Parathyroid adenoma (tissue), 2 donors: ENCODE data around the gene THY1.

ENCODE experiments used
- H2AFZ ChIP-seq: fragments of 300-600 bp; sonication (generic); one replicate; pipeline ENCODE4 v1.7.0; 2017; ENCODE audit warnings: antibody characterized with exemption, mild to moderate bottlenecking
- H3K27ac ChIP-seq: fragments of 300-600 bp; sonication (generic); one replicate; pipeline ENCODE4 v1.7.0; 2017
- H3K27me3 ChIP-seq: fragments of 300-600 bp; sonication (generic); one replicate; pipeline ENCODE4 v1.7.0; 2017; ENCODE audit warnings: low read length; ENCODE audit not compliant: control insufficient read depth, insufficient read depth
- H3K36me3 ChIP-seq: fragments of 300-600 bp; sonication (generic); one replicate; pipeline ENCODE4 v1.7.0; 2017; ENCODE audit warnings: low read length; ENCODE audit not compliant: control insufficient read depth, insufficient read depth
- H3K4me1 ChIP-seq: fragments of 300-600 bp; sonication (generic); one replicate; pipeline ENCODE4 v1.7.0; 2017; ENCODE audit warnings: control low read depth
- H3K4me2 ChIP-seq: fragments of 300-600 bp; sonication (generic); one replicate; pipeline ENCODE4 v1.7.0; 2017; ENCODE audit warnings: low read length
- H3K4me3 ChIP-seq: fragments of 300-600 bp; sonication (generic); one replicate; pipeline ENCODE4 v1.7.0; 2017; ENCODE audit warnings: low read depth, low read length
- H3K79me2 ChIP-seq: fragments of 300-600 bp; sonication (generic); one replicate; pipeline ENCODE4 v1.7.0; 2017; ENCODE audit warnings: control low read depth
- H3K9ac ChIP-seq: fragments of 300-600 bp; sonication (generic); one replicate; pipeline ENCODE4 v1.7.0; 2017; ENCODE audit warnings: mild to moderate bottlenecking
- H3K9me3 ChIP-seq: fragments of 300-600 bp; sonication (generic); one replicate; pipeline ENCODE4 v1.7.0; 2017; ENCODE audit warnings: low read length; ENCODE audit not compliant: control insufficient read depth
- CTCF ChIP-seq: fragments of 300-600 bp; sonication (generic); IDR thresholded peaks from one replicate; pipeline ENCODE4 v1.7.0; 2017; ENCODE audit warnings: antibody characterized with exemption, mild to moderate bottlenecking
- donor health status: primary hyperparathyroidism.

Gene THY1

GRCh38 chr11:119373921-119374631 lies 48.9 kb downstream of the THY1 start:
- no peak overlapping the region for H3K4me3 ChIP-seq
- TF ChIP-seq CTCF = peak; percentile 65
- no peak overlapping the region for H3K4me2 ChIP-seq
- no peak overlapping the region for H2AFZ ChIP-seq
- H3K9ac ChIP-seq = no peak overlapping the region
- H3K27ac ChIP-seq = no peak overlapping the region
- H3K79me2 ChIP-seq = no peaks in the 10 kb centered on the region
- no peaks in the 10 kb centered on the region for H3K36me3 ChIP-seq
- no peaks in the 10 kb centered on the region for H3K27me3 ChIP-seq
- no peaks in the 10 kb centered on the region for H3K9me3 ChIP-seq
- peaks cover 12% of the 10 kb centered on the region for H3K4me1 ChIP-seq

GRCh38 chr11:119373059-119373920 lies 49.7 kb downstream of the THY1 start:
- Histone ChIP-seq H3K4me3 (no peak overlapping the region), H3K9ac (no peak overlapping the region), H2AFZ (no peak overlapping the region), H3K4me2 (no peak overlapping the region), H3K9me3 (no peaks in the 10 kb centered on the region), H3K4me1 (peaks cover 11% of the 10 kb centered on the region), H3K79me2 (no peaks in the 10 kb centered on the region), H3K27ac (no peak overlapping the region), H3K27me3 (no peaks in the 10 kb centered on the region), H3K36me3 (no peaks in the 10 kb centered on the region)
- TF ChIP-seq CTCF = no peak

- H3K4me3 ChIP-seq = no peak overlapping the region
Observed at GRCh38 chr11:119372260-119373058, 50.5 kb downstream of the THY1 start.

GRCh38 chr11:119371778-119372182 lies 51.2 kb downstream of the THY1 start:
- Histone ChIP-seq H3K4me3 (no peak overlapping the region), H3K4me2 (no peak overlapping the region), H3K27me3 (no peaks in the 10 kb centered on the region), H3K79me2 (no peaks in the 10 kb centered on the region), H3K27ac (no peak overlapping the region), H3K9ac (no peak overlapping the region), H3K9me3 (no peaks in the 10 kb centered on the region), H3K4me1 (peaks cover 11% of the 10 kb centered on the region), H2AFZ (no peak overlapping the region), H3K36me3 (no peaks in the 10 kb centered on the region)
- peak; percentile 36 for TF ChIP-seq CTCF

More at GRCh38 chr11:119372260-119373058, 50.5 kb downstream of the THY1 start:
- Histone ChIP-seq H3K4me2 (no peak overlapping the region), H3K27me3 (no peaks in the 10 kb centered on the region), H3K4me1 (peaks cover 11% of the 10 kb centered on the region), H3K9ac (no peak overlapping the region), H3K36me3 (no peaks in the 10 kb centered on the region), H3K27ac (no peak overlapping the region), H3K79me2 (no peaks in the 10 kb centered on the region), H3K9me3 (no peaks in the 10 kb centered on the region), H2AFZ (no peak overlapping the region)
- TF ChIP-seq CTCF = no peak
